ENCODE results near the gene CEP164. TPM values are rescaled to one million over a fixed set of nuclear protein-coding genes. Genes with fewer than 3 reads are reported as not detected.
"Not testable (repeated sequence)": the region's sequence is repeated elsewhere in the genome, so short reads cannot be mapped to it uniquely, and the experiment has no call there.

CEP164 gene
- total RNA-seq, 2 donors from 2014 or later = 9.0 to 9.6 TPM

- intact Hi-C loops (cut with DNase I) = loop anchor here (5.0 to 10.0 kb wide), 2 partner anchors 180 to 372 kb away; no protein-coding TSS in a partner anchor
- peak in 1 of 2 donors; percentile 19 for ATAC-seq
- no peak for DNase-seq
Measured at GRCh38 chr11:117444711-117445658, 117.3 kb downstream of the CEP164 start.

GRCh38 chr11:117449111-117449693 is 121.5 kb downstream of the CEP164 start:
- no peak for DNase-seq
- no peak for ATAC-seq
- intact Hi-C loops (cut with DNase I) = loop anchor here in 1 of 2 donors (10.0 kb wide), 1 partner anchor 176 kb away; no protein-coding TSS in a partner anchor

- ATAC-seq (no peak), DNase-seq (no peak)
- intact Hi-C loops (cut with DNase I) = no loop called here
Measured at GRCh38 chr11:117453886-117454563, 126.4 kb downstream of the CEP164 start.

GRCh38 chr11:117454564-117454917 is 126.9 kb downstream of the CEP164 start:
- no peak for DNase-seq
- intact Hi-C loops (cut with DNase I) = no loop called here
- no peak for ATAC-seq

- no peak for DNase-seq
- ATAC-seq = no peak
- intact Hi-C loops (cut with DNase I) = no loop called here
Measured at GRCh38 chr11:117456027-117456720, 128.5 kb downstream of the CEP164 start.

- intact Hi-C loops (cut with DNase I) = not testable (repeated sequence)
Measured at GRCh38 chr11:117456721-117457029, 129.0 kb downstream of the CEP164 start.

GRCh38 chr11:117457031-117457785 is 129.6 kb downstream of the CEP164 start:
- DNase-seq (no peak), ATAC-seq (no peak)
- intact Hi-C loops (cut with DNase I) = no loop called here

More at GRCh38 chr11:117456721-117457029, 129.0 kb downstream of the CEP164 start:
- DNase-seq, ATAC-seq: not testable (repeated sequence)

- DNase-seq (no peak), ATAC-seq (no peak)
- intact Hi-C loops (cut with DNase I) = no loop called here
Measured at GRCh38 chr11:117457835-117458234, 130.2 kb downstream of the CEP164 start.

- ATAC-seq = no peak
- no peak for DNase-seq
- intact Hi-C loops (cut with DNase I) = no loop called here
Measured at GRCh38 chr11:117458275-117459122, 130.8 kb downstream of the CEP164 start.

GRCh38 chr11:117459123-117459978 is 131.7 kb downstream of the CEP164 start:
- no peak for ATAC-seq
- no peak for DNase-seq
- intact Hi-C loops (cut with DNase I) = no loop called here

- DNase-seq = no peak
- ATAC-seq = peak in 1 of 2 donors; percentile 23
- intact Hi-C loops (cut with DNase I) = no loop called here
Measured at GRCh38 chr11:117459979-117460300, 132.3 kb downstream of the CEP164 start.

- intact Hi-C loops (cut with DNase I) = no loop called here
- DNase-seq = no peak
- no peak for ATAC-seq
Measured at GRCh38 chr11:117461396-117462182, 133.9 kb downstream of the CEP164 start.

- DNase-seq = no peak
- no peak for ATAC-seq
- intact Hi-C loops (cut with DNase I) = no loop called here
Measured at GRCh38 chr11:117462183-117462863, 134.7 kb downstream of the CEP164 start.

- intact Hi-C loops (cut with DNase I) = no loop called here
- ATAC-seq = no peak
- DNase-seq = no peak
Measured at GRCh38 chr11:117462864-117463247, 135.2 kb downstream of the CEP164 start.

All from left cardiac atrium (tissue), 4 donors.